Activated CD8-positive, alpha-beta T cell treated with anti-CD3 and anti-CD28 coated beads for 36 hours (primary cell): ENCODE results near the gene ASPSCR1. TPM values are rescaled to one million over a fixed set of nuclear protein-coding genes. Genes with fewer than 3 reads are reported as not detected.

Experiments used
- ATAC-seq: fragments of 200-7000 bp; cut with Tn5 transposase; one replicate; pipeline ENCODE4 v1.10.0; 2021; ENCODE audit warnings: mild to moderate bottlenecking, moderate library complexity
- CTCF ChIA-PET: fragments of 350-600 bp; sonication (Branson Sonifier 250); formaldehyde crosslinking; loops from one replicate; lab custom pipeline; 2021; ENCODE audit warnings: antibody characterized with exemption; lab: Charles Lee
- POLR2A ChIA-PET: fragments of 350-600 bp; sonication (Branson Sonifier 250); formaldehyde crosslinking; loops from one replicate; lab custom pipeline; 2021; ENCODE audit warnings: antibody characterized with exemption; lab: Charles Lee
- DNase-seq: peaks from one replicate; pipeline ENCODE4 v3.0.0-alpha.2; 2020
- H3K27ac Mint-ChIP-seq: one replicate; pipeline ENCODE4 v1.8.0; 2021; ENCODE audit warnings: mild to moderate bottlenecking, mixed read lengths
- H3K27me3 Mint-ChIP-seq: one replicate; pipeline ENCODE4 v1.8.0; 2021; ENCODE audit warnings: mixed read lengths
- H3K36me3 Mint-ChIP-seq: one replicate; pipeline ENCODE4 v1.8.0; 2021; ENCODE audit warnings: low read depth, mixed read lengths
- H3K4me1 Mint-ChIP-seq: one replicate; pipeline ENCODE4 v1.8.0; 2021; ENCODE audit warnings: low read depth, mixed read lengths
- H3K4me3 Mint-ChIP-seq: one replicate; pipeline ENCODE4 v1.8.0; 2021; ENCODE audit warnings: mild to moderate bottlenecking, moderate library complexity, mixed read lengths
- H3K9me3 Mint-ChIP-seq: one replicate; pipeline ENCODE4 v1.8.0; 2021; ENCODE audit warnings: mixed read lengths
- CTCF ChIP-seq: fragments of 200-600 bp; IDR thresholded peaks from one replicate; pipeline ENCODE4 v1.8.0; 2022; ENCODE audit warnings: antibody characterized with exemption, mild to moderate bottlenecking
- intact Hi-C: fragments of 100-400 bp; cut with micrococcal nuclease; formaldehyde crosslinking; loops from one replicate; pipeline ENCODE4 v1.10.0; 2022
- total RNA-seq, 2 experiments: library from RNA; stranded (reverse); gene quantifications; one replicate each; pipeline ENCODE4 v1.2.3, GENCODE V29; 2021

The ASPSCR1 gene
- total RNA-seq, 2 experiments from 2014 or later = 18.7 to 24.5 TPM

DNA sequence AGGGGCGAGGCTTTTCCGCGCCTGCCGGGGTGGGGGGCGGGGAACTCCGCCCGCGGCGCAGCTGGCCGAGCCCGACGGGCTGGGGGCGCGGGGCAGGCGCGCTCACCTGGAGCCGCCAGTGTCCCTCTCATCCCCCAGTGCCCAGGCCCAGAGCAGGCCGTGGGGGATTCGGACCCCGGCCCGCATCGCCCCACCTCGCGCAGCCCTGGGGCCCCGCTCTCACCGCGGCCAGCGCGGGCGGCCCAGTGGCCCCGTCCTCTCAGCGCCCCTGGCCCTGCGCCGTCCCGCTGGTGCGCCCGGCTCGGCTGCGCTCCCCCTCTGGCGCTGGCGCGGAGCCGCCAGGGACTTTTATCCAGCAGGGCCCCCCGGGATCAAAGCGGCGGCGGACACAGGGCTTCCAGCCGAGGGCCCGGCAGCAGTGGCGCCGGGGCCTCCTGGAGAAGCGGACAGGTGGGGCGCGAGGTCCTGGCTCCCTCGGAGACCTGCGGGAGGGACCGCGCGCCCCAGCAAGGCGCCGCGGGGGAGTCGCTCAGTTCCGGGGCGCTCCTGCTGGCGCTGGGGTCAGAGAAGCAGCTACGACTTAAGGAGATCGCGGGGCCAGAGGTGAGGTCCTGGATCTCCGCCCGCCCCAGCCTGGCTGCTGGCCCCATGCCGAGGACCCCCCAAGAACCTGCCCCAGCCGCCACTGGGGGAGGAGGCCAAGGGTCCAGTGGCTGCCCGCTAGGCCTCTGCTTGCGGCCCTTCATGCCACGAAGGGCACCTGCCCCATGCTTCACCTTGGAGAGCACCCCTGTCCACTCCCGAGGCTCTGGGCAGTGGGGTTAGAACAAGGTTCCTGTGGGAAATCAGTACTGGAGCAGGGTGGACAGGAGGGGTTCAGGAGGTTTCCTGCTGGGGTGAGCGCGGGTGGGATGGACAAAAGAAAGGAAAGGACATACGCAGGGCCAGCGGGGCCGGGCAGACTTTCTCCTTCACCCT is 15.6 kb upstream of the ASPSCR1 start:
- H3K36me3 Mint-ChIP-seq = no peaks in the 10 kb centered on the region
- no peaks in the 10 kb centered on the region for H3K9me3 Mint-ChIP-seq
- TF ChIP-seq CTCF = no peak
- no peak overlapping the region for H3K27ac Mint-ChIP-seq
- ATAC-seq (no peak), DNase-seq (no peak)
- intact Hi-C loops = no loop called here
- peaks cover 21% of the 10 kb centered on the region for H3K27me3 Mint-ChIP-seq
- ChIA-PET CTCF (interaction anchor here (1.6 to 3.0 kb wide), 2 partner anchors 58 to 76 kb away, joined by 8 to 16 read pairs; partner anchors contain the start of gene DCXR), POLR2A (interaction anchor here (1.1 kb wide), 1 partner anchor 10 kb away, joined by 5 read pairs; no protein-coding TSS in a partner anchor)
- no peak overlapping the region for H3K4me3 Mint-ChIP-seq
- peaks cover 4% of the 10 kb centered on the region for H3K4me1 Mint-ChIP-seq

- Mint-ChIP-seq H3K27me3 (peaks cover 19% of the 10 kb centered on the region), H3K4me1 (peaks cover 4% of the 10 kb centered on the region), H3K36me3 (no peaks in the 10 kb centered on the region), H3K27ac (no peak overlapping the region), H3K9me3 (no peaks in the 10 kb centered on the region), H3K4me3 (no peak overlapping the region)
- DNase-seq (no peak), ATAC-seq (no peak)
- no peak for TF ChIP-seq CTCF
- POLR2A ChIA-PET = interaction anchor here (1.1 to 1.2 kb wide), 2 partner anchors 11 to 12 kb away, joined by 3 to 5 read pairs; no protein-coding TSS in a partner anchor
- CTCF ChIA-PET = interaction anchor here (1.6 kb wide), 1 partner anchor 57 kb away, joined by 8 read pairs; no protein-coding TSS in a partner anchor
- intact Hi-C loops = no loop called here
These were observed 14.7 kb upstream of the ASPSCR1 start for GRCh38 chr17:81962499-81963441.

DNA sequence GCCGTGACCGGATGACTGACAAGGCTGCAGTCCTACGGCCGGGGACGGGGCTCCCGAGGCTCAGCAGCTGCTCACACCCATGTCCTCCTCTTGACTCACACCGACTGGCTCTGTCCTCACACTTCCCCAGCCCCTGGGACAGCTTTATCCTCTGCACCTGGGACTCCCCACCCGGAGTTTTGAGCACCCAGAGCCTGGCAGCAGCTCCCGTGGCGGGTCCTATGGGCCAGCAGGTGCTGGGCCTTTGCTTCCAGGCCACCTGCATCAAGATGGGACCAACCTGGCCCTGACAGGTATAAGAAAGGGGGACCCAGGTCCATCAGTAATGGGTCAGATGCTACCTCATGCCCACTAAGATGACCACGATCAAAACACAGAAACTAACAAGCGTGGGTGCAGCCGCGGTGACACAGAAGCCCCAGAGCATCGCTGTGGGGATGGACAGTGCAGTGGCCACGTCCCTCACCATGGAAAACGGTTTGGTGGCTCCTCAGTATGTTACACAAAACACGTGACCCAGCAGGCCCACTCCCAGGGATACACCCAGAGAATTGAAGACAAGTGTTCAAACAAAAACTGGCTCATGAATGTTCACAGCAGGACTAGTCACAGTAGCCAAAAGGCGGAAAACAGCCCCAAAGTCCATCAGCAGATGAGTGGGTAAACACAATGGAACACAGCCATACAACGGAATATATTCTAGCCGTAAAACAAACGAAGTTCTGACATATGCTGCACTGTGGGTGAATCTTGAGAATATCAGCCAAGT is 13.2 kb upstream of the ASPSCR1 start:
- ATAC-seq (no peak), DNase-seq (no peak)
- Mint-ChIP-seq H3K9me3 (no peaks in the 10 kb centered on the region), H3K36me3 (no peaks in the 10 kb centered on the region), H3K27ac (no peak overlapping the region), H3K27me3 (peaks cover 6% of the 10 kb centered on the region), H3K4me1 (peaks cover 13% of the 10 kb centered on the region), H3K4me3 (no peak overlapping the region)
- ChIA-PET POLR2A (interaction anchor here (1.2 kb wide), 1 partner anchor 11 kb away, joined by 3 read pairs; no protein-coding TSS in a partner anchor), CTCF (interaction anchor here (0.7 to 3.6 kb wide), 2 partner anchors 56 to 58 kb away, joined by 3 to 23 read pairs; partner anchors contain the start of gene CENPX)
- no peak for TF ChIP-seq CTCF
- intact Hi-C loops = no loop called here

GRCh38 chr17:81966343-81967243 is 10.8 kb upstream of the ASPSCR1 start:
- TF ChIP-seq CTCF = no peak
- Mint-ChIP-seq H3K4me1 (peaks cover 17% of the 10 kb centered on the region), H3K9me3 (no peaks in the 10 kb centered on the region), H3K27ac (no peak overlapping the region), H3K36me3 (no peaks in the 10 kb centered on the region), H3K4me3 (peak overlapping the region; percentile 15), H3K27me3 (peaks cover 6% of the 10 kb centered on the region)
- DNase-seq = peak; percentile 46
- POLR2A ChIA-PET = interaction anchor here (0.9 to 3.2 kb wide), 8 partner anchors 8 to 97 kb away, joined by 3 to 22 read pairs (median 4); partner anchors contain the start of gene ASPSCR1
- intact Hi-C loops = no loop called here
- ATAC-seq = peak; percentile 8
- CTCF ChIA-PET = interaction anchor here (0.6 to 3.6 kb wide), 6 partner anchors 39 to 98 kb away, joined by 3 to 23 read pairs (median 4); partner anchors contain the start of genes DCXR, MAFG and RAC3
